NCI-H226 (cell line): Measurements from ENCODE around the gene HRG.
A peak's percentile ranks its signal among the peaks of the same experiment; 100 is the strongest.

ENCODE experiments used
- DNase-seq: peaks from one replicate; pipeline ENCODE4 v3.0.0-alpha.2; 2015

HRG gene

DNA sequence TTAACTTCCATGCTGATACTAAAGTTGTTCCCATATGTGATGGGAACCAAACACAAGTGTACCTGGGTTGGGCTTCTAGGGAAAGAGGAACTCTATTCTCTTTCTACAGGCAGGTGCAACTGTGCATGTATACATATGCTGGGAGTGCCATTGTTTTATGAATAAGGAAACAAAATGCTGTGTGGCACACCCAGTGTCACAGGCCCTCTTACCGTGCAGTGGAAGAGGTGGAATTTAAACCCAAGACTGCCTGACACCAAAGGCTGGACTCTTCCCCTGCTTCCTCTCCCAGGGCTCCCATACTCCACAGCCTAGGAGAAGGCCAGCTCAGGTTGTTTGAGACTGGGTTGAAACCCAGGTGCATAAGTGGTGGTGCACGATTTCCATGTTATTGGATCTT is 27.6 kb upstream of the HRG start:
- no peak for DNase-seq

DNA sequence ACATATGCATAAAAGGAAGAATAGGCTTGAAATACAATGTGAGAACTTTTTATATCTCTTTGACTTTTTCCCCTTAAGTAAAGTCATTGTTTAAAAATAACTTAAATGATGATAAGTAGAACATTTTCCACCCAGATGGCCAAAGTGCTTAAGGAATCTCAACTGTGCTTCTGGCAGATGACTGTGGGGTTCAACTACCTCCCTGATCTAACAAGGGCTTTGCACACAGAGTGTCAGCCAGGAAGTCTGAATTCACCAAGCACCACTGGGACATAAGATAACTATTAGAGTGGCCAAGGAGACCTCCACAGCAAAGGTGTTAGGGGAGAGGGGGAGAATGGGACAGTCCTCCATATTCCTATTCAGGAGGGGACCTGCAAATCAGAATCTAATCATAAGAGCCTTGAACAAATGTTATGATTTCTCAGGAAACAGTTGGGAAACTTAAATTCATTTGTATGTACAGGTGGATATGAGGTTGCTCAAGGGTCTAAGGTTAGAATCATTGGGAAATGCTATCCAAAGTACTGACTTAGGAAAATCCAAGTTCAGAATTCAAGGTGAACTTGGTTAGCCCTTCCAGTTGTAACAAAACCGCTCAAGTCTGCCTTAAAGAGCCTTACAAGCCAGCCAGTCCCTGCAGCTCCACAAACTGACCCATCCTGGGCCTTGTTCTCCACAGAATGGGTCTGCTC is 25.9 kb upstream of the HRG start, which contains the start of gene FETUB:
Gene FETUB, plus strand, starts transcription at position 622 of the 695 bp plus-strand sequence. Its CDS starts 62 bp downstream, at position 684.
- no peak for DNase-seq

DNA sequence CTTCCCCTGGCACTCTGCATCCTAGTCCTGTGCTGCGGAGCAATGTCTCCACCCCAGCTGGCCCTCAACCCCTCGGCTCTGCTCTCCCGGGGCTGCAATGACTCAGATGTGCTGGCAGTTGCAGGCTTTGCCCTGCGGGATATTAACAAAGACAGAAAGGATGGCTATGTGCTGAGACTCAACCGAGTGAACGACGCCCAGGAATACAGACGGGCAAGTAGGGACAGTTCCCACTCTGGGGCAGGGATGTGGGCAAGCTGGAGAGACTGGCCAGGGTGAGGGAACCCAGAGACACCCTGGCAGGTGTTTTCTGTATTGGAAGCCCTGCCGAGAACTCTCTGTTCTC is 25.4 kb upstream of the HRG start:
- peak; percentile 27 for DNase-seq

DNA sequence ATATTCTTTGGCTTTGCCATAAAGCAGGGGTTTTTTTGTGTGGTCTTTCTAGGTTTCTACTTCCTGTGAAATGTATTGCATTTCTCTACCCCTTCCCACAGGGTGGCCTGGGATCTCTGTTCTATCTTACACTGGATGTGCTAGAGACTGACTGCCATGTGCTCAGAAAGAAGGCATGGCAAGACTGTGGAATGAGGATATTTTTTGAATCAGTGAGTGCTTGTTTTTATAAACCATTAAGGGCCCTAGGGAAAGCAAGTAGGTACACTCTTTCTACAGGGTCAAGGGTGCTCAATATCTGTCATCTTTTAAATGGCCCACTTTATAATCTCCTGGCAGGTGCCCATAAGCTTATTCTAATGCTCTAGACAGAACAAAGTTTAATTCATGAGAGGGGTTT is 24.9 kb upstream of the HRG start:
- no peak for DNase-seq

DNA sequence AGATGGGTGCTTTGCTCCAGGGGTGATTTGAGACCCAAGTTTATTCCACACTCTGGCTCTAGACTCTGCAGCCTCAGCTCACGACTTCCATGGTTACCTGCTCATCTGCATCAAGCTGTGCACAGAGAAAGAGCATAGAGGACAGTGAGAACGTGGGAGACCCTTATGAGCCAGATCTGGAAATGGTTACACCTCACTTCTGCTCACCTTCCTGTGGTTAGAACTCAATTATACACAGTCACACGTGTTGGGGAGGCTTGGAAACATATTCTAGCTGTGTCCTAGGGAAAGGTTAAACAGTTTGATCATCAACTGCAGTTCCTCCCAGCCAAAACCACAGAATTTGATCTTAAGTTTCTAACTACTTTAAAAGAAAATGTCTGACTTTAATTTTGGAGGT is 23.8 kb upstream of the HRG start:
- DNase-seq, result no peak

DNA sequence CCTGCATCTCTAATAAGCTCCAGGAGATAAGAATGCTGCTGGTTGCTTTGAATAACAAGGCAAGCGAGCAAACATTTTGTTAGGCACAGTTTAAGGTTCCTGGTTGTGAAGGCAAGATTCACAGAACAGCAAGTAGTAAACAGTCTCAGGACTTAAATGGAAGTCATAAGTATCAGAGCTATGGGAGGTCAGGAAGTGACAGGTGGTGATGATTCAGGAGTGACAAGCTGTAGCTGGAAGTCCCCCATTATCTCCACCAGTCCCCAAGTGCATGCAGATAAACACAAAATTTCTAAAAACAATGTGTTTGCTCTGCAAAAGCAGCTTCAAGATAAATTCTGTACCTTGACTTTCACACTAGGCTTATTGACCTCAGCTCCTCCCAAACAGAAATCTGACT is 22.3 kb upstream of the HRG start:
- no peak for DNase-seq

DNA sequence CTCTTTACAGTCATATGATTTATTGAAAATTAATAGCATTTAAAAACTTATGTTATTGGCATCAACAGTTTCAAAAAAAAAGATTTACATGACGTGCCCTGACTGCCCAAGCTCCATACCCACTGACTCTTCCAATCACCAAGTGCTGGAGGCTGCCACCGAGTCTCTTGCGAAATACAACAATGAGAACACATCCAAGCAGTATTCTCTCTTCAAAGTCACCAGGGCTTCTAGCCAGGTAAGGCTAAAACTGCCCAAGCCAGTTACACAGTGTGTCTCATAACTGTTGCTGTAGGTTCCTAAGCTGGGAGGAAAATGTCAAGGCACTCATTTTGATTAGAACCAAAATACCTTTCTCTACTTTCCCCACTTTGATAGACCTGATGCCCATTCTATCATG is 21.1 kb upstream of the HRG start:
- DNase-seq, result no peak

DNA sequence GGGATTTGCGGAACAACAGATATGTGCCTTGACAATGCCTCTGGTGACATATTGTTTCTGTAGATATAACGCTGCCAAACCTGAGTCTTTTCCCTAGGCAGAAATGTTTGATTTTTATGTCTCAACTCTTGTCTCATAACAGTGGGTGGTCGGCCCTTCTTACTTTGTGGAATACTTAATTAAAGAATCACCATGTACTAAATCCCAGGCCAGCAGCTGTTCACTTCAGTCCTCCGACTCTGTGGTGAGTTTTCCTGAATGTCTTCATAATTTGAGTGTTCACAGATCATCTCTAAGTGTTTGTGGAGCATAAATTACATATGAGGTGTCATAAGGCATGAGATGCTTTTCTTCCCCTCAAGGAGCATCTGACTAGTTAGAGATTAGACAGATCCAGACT is 19.7 kb upstream of the HRG start:
- no peak for DNase-seq

DNA sequence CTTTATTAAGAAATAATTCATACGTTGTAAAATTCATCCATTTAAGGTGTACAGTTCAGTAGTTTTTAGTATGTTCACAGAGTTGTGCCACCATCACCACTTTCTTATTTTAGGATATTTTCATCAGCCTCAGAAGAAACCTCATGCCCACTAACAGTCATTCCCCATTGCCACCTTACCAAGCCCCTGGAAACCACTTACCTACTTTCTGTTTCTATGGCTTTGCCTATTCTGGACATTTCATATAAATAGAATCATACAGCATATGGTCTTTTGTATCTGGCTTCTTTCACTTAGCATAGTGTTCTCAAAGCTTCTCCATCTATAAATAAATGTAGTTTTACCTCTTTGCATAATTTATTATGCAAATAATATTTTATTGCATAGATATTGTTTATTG is 19.0 kb upstream of the HRG start:
- no peak for DNase-seq

DNA sequence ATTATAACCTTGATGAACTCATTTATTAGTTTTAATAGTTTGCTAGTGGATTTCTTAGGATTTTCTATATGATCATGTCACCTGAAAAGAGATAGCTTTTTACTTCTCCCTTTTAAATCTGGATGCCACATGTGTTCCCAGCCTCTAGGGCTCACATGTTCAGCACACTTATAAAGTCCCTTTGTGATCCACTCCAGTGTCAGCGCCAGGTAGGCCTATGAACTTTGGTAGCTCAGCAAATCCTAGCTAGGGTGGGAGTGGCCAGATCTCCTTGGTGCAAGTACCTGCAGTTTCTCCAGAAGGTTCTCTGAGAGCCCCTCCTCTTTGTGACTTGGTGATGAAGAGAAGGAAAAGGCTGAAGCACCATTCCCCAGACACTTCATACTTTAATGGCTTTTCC is 17.0 kb upstream of the HRG start:
- DNase-seq, result no peak

DNA sequence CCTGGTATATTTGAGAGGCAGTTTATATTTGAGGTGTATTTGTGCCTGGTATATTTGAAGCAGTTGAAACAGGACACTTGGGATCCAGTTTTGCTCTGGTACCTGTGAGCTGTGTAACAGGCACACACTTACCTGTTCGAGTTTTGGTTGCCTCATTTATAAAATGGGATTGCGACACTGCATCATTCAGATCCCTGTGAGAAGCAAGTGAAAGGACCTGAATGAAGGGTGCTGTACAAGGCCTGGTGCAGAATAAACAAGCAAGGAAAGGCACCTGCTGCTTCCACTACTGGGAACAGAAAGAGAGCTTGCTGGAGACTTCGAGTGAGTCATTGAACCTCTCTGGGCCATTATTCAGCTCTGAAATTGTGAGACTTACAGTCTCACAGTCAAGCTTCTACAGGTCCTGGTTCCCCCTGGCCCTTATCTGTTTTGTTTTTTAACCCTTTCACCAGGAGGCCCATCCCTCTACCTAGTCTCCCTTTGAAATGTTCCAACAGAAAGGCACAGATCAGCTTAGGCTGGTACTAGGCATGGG is 14.1 kb upstream of the HRG start:
- DNase-seq, result no peak

DNA sequence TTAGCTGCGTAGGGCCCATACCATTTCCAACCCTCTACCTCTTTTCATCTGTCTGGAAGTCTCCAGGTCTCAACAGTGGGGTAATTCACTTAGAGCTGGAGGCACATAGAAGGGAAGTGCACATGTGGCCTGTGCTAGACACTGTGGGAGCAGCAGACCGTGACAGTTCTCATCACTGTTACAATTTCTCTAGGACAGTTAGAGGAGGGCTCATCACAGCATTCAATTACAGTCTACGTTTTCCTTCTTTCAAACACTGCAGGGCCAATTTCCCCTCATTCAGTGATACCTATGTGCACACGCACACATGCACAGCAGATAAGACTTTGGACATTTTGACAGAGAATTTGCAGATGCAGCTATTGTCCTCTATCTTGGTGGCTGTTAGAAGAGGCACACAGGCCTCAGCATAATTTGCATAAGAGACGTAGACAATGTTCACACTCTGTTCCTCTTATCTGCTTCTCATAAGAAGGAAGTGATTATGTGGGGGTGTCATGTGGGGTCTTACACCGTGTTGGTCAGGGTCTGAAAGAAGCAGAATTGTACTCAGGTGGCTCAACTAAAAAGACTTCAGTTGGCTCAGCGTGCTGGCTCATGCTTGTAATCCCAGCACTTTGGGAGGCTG is 12.6 kb upstream of the HRG start:
- no peak for DNase-seq

DNA sequence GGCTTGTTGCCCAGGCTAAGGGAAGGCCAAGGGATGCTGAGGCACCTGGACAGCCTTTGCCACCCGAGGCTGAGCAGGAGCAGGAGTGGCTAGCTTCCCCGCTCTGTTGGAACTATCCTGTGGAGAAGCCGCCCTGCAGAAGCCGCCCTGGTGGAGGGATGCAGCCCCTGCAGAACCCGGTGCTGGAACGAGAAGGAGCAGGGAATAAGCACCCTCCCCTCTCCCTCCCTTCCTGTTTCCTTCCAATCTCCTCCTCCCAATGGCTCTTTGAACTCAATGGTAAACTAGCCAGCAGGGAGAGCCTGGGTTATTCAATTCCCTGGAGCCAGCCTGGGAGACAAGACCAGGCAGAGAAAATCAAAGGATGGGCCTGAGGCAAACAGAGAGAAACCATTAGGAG is 11.8 kb upstream of the HRG start:
- DNase-seq, result no peak

DNA sequence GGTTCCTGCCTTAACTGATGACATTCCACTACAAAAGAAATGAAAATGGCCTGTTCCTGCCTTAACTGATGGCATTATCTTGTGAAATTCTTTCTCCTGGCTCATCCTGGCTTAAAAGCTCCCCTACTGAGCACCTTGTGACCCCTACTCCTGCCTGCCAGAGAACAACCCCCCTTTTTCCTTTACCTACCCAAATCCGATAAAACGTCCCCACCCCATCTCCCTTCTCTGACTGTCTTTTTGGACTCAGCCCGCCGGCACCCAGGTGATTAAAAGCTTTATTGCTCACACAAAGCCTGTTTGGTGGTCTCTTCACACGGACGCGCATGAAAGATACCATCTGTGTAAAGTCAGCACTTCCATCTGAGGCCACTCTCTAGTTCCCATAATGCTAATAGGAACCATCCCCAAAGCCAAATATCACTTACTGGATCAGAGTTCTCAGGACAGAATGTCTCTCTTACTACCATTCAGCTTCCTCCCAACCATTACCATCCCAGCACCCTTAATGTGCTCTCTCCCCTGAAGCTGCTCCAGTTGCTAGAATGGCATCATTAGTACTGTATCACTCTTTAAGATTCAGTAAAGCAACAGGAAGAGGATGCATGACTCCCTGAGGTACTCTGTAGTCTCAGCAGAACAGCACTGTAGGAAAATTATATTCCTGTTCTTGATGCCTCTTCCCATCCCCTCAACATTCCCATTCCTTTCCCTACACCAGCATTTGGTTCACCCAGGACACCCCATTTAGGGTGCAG is 2.3 kb upstream of the HRG start:
- no peak for DNase-seq

DNA sequence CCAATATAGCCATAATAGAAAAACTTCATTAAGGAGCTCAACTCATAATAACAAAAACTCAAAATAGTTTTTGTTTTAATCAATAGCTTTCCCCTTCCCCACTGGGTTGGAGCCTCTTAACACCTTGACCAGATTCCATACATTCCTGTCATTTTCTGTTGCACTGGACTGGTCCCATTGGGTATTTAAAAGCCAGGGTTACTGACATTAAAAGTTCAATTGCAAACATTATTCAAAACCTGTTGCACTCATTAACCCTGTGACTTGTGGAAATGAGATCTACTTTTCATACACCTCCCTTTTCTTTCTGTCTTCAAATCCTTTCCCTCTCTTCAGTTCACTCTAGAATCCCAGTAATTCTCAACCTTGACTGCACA is 1.7 kb upstream of the HRG start:
- no peak for DNase-seq

DNA sequence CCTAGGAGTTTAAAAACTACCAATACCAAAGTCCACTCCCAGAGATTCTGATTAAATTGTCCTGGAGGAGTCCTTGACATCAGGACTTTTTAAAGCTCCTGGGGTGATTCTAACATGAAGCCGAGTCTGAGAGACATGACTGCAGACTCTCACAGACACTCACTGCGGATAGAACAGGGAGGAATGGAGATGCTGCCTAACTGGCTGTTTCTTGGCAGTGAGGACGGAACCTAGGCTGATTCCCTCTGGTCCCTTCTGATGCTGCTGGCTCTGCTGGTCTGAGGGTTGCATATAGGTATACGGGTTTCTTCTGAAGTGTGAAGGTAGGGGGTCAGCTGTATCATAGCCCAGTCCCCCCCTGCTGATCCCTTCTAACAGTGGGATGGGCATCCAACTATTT is 1.3 kb upstream of the HRG start:
- no peak for DNase-seq

DNA sequence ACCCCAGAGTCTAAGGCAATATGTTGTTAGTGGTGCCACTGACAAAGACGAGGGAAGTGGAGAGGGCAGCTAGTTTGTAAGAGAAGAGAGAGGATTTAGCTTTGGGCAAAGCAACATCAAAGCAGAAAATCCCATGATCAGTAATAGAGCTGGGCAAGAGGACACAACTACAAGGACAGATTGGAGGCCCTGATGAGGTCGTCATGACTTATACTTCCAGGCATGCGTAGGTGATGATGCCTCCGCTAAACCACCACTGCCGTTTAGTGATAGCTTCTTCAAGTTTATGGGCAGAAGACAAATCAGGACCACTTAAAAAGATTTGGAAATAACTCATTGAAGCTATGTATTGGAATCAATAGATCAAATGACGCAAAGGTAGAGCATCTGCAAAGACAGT is 2.6 kb downstream of the HRG start:
- DNase-seq, result peak; percentile 22

DNA sequence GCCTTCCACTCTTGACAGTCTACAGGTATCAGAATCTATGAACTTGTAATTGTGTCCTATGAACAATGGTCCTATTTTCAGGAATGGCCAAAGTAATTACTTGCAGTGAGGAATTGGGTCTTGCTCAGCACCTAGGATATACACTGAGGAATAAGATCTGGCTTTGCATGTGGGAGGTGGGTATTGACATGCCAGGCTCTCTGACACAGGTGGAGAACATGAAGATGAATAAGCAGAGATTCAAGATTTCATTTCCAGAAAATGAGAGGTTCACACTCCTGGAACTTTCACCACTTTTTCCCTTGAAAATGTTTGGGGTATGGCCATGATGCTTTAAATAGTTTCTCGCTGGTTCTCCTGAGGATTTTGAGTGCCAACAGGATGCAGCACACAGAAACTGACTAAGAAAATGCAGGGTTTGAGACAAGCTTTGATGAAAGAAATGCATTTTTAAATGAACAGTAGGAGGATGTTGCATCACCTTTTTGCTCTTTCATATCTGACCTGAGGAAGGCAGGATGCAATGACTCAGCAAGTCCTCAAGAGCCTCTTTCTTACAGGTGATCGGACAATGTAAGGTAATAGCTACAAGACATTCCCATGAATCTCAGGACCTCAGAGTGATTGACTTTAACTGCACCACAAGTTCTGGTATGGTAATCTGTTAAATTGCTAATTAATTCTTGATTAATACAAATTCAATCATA is 3.7 kb downstream of the HRG start:
- peak; percentile 49 for DNase-seq

DNA sequence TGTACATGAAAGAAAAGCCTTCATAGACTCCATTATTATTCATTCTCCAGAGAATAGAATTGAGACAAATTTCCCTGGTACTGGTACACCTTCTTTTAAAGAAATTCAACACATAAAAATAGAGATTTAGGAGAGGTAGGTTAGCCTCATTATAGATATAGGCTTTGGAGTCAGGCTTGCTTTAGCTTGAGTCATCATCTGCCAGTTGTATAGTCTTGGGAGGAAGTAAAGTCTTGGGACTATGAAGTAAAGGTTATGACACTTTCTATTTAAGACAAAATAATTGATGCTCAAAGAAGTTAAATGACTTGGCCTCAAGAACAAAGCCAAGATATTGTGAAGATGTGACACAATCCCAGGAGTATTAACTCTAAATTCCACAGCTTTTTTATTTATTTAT is 4.3 kb downstream of the HRG start:
- no peak for DNase-seq

DNA sequence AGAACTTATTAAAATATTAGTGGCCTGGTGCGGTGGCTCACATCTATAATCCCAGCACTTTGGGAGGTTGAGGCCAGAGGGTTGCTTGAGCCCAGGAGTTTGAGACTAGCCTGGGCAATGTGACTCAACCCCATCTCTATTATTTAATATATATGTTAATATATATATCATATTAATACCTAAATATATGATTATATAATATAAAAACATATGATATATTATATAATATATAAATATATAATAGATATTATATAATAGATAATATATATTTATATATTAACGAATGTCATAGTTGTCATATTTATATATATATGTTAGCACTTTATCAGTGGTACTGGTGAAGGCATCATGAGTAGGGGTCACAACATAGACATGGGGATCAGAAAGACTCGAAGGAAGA is 5.2 kb downstream of the HRG start:
- no peak for DNase-seq

DNA sequence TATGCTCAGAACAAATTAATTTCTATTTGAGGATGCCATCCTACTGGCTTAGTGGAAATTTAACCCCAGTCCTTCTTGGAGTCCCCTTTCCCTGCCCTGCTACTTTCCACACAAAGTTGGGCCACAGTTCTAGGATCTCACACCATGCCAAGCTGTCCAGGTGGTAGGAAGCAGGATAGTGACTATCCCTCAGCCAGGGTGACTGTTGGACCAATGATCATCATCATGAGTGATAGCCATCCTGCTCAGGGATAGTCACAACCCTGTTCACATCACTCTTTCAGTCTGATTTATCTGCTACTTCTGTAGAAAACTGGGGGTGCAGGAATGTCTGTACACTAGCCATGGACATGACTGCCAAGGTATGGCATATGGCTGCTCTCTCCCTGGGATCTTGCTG is 12.8 kb downstream of the HRG start:
- no peak for DNase-seq

DNA sequence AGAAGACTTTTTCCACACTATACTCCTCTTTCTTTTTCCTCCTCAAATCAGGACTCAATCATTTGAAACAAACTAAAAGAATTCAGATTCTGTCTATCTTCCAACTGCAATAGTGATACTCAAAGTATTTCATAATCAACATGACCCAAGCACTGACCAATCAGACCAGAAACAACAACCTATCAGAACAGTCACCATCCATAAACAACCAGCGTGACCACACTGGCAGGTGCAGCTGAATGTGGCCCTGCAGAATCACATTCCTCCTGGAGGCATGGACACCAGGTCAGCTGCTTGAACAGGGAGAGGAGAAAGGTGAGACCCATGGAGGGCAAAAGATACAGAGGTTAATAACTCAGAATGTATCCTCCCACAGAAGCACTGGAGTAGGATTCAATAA is 13.3 kb downstream of the HRG start:
- no peak for DNase-seq

DNA sequence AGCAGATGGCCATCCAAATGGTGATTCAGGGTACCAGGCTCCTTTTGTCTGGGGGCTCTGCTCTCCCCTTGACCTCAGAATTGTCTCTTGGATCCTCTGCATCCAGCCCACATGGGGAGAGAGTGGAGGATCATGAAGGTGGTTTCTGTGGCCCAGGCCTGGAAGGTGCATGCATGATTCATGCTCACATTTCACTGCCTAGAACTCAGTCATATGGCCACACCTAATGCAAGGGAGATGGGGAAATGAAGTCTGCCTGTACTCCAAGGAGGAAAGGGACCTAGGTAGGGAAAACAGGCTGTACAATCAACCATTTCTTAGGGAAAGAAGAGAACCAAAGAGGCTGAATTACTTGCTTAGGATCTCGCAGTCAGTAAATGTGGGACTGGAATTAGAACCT is 15.1 kb downstream of the HRG start:
- DNase-seq, result no peak

DNA sequence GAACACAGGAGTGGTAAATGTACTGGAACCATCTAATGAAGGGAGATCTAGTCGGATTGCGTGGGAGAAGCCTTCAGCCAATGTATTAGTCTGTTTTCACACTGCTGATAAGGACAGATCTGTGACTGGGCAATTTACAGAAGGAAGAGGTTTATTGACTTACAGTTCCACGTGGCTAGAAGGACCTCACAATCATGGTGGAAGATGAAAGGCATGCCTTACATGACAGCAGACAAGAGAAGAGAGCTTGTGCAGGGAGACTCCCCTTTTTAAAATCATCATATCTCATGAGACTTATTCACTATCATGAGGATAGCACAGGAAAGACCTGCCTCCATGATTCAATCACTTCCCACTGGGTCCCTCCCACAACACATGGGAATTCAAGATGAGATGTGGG is 17.0 kb downstream of the HRG start:
- no peak for DNase-seq
